ENCODE results near the gene RPL9. TPM values are rescaled to one million over a fixed set of nuclear protein-coding genes. Genes with fewer than 3 reads are reported as not detected.

RPL9 gene
- total and polyA plus RNA-seq, 9 donors: 2,988 to 22,039 (median 4,031) TPM

DNA sequence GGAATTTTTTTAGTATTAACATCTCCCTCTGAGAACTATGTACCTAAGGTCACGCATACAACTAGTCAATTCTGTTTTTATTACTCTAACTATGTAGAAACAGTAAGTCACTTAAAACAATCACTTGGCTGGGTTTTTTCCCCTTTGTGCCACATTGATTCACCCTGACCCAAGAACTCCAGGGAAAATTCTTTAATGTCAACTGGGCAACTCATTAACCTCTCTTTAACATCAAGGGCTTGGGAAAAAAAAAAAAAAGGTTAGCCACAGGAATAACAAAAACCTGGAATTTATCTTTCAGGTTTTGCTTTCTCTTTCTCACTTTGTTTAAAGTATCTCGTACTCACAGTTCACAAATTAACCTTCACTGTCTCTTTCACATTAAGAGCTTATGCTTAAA lies 8.1 kb downstream of the RPL9 start:
- no peak for DNase-seq
- 46 to 67% (median 56%) methylated on average over 2 of the region's 2 CpGs for WGBS, 3 donors
- no peaks in the 10 kb centered on the region for H3K9me3 ChIP-seq
- H3K4me1 ChIP-seq (ENCODE audit: insufficient read depth): peaks cover 9% of the 10 kb centered on the region
- H3K27ac ChIP-seq: no peak overlapping the region
- intact Hi-C loops (cut with DNase I): no loop called here
- TF ChIP-seq EP300 (IDR thresholded peaks at IDR 0.05) (no peak), POLR2A (IDR thresholded peaks at IDR 0.05) (no peak)
- TF ChIP-seq, protein P1, sequence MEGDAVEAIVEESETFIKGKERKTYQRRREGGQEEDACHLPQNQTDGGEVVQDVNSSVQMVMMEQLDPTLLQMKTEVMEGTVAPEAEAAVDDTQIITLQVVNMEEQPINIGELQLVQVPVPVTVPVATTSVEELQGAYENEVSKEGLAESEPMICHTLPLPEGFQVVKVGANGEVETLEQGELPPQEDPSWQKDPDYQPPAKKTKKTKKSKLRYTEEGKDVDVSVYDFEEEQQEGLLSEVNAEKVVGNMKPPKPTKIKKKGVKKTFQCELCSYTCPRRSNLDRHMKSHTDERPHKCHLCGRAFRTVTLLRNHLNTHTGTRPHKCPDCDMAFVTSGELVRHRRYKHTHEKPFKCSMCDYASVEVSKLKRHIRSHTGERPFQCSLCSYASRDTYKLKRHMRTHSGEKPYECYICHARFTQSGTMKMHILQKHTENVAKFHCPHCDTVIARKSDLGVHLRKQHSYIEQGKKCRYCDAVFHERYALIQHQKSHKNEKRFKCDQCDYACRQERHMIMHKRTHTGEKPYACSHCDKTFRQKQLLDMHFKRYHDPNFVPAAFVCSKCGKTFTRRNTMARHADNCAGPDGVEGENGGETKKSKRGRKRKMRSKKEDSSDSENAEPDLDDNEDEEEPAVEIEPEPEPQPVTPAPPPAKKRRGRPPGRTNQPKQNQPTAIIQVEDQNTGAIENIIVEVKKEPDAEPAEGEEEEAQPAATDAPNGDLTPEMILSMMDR (IDR thresholded peaks at IDR 0.05): no peak
- no peak overlapping the region for H3K4me3 ChIP-seq
- H3K27me3 ChIP-seq: no peaks in the 10 kb centered on the region
- peaks cover 2% of the 10 kb centered on the region for H3K36me3 ChIP-seq

DNA sequence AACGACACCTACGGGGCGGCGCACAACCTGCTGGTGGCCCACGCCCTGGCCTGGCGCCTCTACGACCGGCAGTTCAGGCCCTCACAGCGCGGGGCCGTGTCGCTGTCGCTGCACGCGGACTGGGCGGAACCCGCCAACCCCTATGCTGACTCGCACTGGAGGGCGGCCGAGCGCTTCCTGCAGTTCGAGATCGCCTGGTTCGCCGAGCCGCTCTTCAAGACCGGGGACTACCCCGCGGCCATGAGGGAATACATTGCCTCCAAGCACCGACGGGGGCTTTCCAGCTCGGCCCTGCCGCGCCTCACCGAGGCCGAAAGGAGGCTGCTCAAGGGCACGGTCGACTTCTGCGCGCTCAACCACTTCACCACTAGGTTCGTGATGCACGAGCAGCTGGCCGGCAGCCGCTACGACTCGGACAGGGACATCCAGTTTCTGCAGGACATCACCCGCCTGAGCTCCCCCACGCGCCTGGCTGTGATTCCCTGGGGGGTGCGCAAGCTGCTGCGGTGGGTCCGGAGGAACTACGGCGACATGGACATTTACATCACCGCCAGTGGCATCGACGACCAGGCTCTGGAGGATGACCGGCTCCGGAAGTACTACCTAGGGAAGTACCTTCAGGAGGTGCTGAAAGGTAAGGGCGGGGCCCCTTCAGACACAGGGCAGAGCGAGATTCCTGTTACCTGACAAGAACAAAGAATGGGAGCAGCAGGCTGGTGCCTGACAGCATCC lies 11.7 kb downstream of the RPL9 start:
- Histone ChIP-seq H3K4me1 (ENCODE audit: insufficient read depth) (peaks cover 9% of the 10 kb centered on the region), H3K27ac (no peak overlapping the region), H3K36me3 (no peaks in the 10 kb centered on the region), H3K27me3 (no peaks in the 10 kb centered on the region), H3K9me3 (no peaks in the 10 kb centered on the region), H3K4me3 (peak overlapping the region; percentile 36)
- DNase-seq: peak; percentile 36 to 71 (median 41)
- no peak for TF ChIP-seq POLR2A (IDR thresholded peaks at IDR 0.05)
- TF ChIP-seq, protein P1 (IDR thresholded peaks at IDR 0.05): peak in 1 of 3 donors; percentile 15
- intact Hi-C loops (cut with DNase I): no loop called here
- WGBS, 3 donors: 2 to 6% (median 4%) methylated on average over 31 to 61 of the region's 61 CpGs

DNA sequence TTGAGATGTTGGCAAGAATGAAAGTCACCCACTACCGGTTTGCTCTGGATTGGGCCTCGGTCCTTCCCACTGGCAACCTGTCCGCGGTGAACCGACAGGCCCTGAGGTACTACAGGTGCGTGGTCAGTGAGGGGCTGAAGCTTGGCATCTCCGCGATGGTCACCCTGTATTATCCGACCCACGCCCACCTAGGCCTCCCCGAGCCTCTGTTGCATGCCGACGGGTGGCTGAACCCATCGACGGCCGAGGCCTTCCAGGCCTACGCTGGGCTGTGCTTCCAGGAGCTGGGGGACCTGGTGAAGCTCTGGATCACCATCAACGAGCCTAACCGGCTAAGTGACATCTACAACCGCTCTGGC lies 12.3 kb downstream of the RPL9 start:
- 81 to 91% (median 86%) methylated on average over 8 to 20 of the region's 20 CpGs for WGBS, 3 donors
- no peaks in the 10 kb centered on the region for H3K27me3 ChIP-seq
- intact Hi-C loops (cut with DNase I): no loop called here
- peak overlapping the region; percentile 36 for H3K4me3 ChIP-seq
- no peak overlapping the region for H3K27ac ChIP-seq
- H3K9me3 ChIP-seq: no peaks in the 10 kb centered on the region
- no peak for TF ChIP-seq EP300 (IDR thresholded peaks at IDR 0.05)
- TF ChIP-seq, protein P1 (IDR thresholded peaks at IDR 0.05): no peak
- no peak for TF ChIP-seq POLR2A (IDR thresholded peaks at IDR 0.05)
- peaks cover 9% of the 10 kb centered on the region for H3K4me1 ChIP-seq (ENCODE audit: insufficient read depth)
- H3K36me3 ChIP-seq: no peaks in the 10 kb centered on the region
- DNase-seq: peak in 1 of 5 donors; percentile 12

DNA sequence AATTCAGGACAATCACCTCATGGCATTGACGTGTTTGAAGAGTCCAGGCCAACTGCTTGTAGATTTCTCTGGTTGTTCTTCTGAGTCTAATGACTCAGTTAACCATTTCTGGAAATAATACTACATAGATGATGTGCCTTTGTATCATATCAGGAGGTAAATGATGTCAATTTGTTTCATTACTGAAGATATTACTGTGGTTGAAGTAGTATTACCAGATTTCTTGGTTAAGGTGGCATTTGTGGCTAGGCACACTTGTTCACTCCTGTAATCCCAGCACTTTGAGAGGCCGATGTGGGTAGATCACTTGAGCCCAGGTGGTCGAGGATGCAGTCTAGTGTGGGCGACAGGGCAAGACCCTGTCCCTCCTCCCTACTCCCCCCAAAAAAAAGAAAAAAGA lies 15.7 kb downstream of the RPL9 start:
- Histone ChIP-seq H3K9me3 (no peaks in the 10 kb centered on the region), H3K36me3 (no peaks in the 10 kb centered on the region), H3K4me3 (no peak overlapping the region), H3K27me3 (no peaks in the 10 kb centered on the region), H3K4me1 (ENCODE audit: insufficient read depth) (peaks cover 9% of the 10 kb centered on the region), H3K27ac (no peak overlapping the region)
- WGBS, 3 donors: 66 to 80% (median 69%) methylated on average over 4 of the region's 4 CpGs
- TF ChIP-seq EP300 (IDR thresholded peaks at IDR 0.05) (no peak), POLR2A (IDR thresholded peaks at IDR 0.05) (no peak)
- TF ChIP-seq, protein P1 (IDR thresholded peaks at IDR 0.05): no peak
- intact Hi-C loops (cut with DNase I): no loop called here
- DNase-seq: no peak
